ENCODE results near the gene FOXN1.
"Not testable (repeated sequence)": the region's sequence is repeated elsewhere in the genome, so short reads cannot be mapped to it uniquely, and the experiment has no call there.

FOXN1 gene

DNA sequence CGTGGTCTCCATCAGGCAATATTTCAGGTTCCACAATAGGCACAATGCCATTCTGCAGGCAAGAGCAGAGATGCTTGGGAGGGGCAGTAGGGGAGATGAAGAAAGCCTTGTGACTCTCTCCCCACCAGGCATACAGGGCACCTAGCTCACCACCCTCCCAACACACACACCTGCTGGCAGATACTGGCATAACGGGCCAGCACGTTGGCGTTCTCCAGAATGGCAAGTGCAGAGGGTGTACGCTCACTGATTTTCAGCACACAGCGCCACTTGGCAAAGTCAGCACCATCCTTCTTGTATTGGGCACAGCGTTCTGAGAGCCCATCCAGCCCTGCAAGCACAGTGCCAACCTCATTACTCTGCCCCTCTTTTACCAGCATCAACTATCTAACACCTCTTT, 68.4 kb downstream of the FOXN1 start:
- no peak for DNase-seq (ENCODE audit: low spot score)

DNA sequence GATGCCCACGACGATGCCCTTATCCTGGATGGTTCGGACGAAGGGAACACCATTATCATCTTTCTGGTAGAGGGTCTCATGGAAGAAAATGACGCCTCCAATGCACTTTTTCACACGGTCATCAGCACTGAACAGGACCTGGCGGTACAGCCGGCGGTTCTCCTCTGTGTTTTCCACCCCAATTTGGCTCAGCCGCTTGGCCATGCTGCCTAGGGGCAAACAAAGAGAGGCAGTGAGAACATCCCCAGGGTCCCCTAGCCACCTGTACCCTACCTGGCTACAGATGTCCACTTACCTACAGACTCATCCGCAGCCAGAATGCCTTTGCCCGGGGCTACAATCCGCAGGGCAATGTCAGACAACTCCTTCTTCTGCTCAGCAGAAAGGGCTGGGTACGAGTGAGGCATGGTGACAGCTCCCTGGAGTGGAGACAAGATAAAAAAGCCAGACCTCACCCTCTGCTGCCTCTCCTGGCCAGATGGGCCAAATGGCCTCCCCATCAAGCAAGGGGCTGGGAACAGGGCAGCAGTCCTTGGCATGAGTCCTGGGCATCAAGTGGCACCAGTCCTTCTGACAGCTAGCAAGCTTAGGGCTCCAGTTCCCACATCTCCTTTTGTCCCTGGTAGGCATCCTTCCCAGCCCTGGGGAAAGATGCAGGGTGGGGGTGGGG, 69.1 kb downstream of the FOXN1 start:
- DNase-seq (ENCODE audit: low spot score) = no peak

DNA sequence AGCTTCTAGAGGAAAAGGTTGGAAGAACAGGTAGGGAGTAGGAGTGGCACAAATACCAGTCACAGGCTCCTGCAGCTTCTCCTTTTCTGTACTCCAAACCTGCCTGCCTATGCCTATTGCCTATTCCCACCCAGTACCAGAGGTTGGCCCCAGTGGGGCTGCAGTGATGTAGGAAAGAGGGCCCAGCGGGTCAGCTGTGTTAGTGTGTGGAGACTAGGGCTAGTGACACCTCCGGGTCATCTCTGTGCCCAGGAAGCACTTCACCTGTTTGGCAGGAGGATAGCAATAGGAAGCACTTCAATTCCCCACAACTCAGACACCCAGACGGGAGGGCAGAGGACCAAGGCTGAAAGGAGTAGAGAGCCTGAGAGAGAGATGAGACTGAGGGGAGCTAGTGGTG, 69.9 kb downstream of the FOXN1 start:
- not testable (repeated sequence) for DNase-seq (ENCODE audit: low spot score)

DNA sequence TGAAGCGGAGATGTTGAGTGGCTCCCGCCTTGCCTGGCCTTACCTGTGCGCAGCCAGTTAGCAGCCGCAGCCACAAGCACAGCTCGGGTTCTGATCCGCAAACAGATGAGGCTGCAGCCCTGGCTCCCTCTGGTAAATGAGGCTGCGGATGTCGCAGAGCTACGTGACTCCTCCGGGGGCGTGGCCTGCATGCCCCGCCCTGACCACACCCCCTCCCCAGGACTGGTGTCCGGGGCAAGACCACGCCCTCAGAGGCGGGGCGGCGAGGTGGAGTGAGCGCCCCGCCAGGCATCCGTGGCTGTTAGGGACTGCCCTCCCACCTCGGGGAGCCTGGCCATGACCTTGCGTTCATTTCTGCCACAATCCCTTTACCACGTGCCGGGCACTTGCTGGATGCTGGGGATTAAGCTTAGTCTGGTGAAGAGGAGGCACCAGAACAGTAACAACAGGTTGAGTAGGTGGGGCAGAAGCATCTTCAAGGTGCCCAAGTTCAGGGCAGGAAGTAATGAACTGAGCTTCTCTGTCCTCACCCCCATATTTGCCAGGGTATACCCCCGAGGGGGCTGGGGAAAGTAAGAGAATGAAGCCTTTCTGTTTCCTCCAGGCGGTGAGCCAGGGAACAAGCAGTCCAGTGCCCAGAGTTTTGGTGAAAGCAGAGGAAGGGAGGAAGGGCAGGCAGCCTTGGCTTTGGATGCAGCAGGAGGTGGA, 70.8 kb downstream of the FOXN1 start, which contains the start of gene ALDOC:
Gene ALDOC, minus strand, starts transcription at position 138 of the 708 bp plus-strand sequence. CDS start 1,363 bp downstream, outside the sequence.
- DNase-seq (ENCODE audit: low spot score) = peak; percentile 98

DNA sequence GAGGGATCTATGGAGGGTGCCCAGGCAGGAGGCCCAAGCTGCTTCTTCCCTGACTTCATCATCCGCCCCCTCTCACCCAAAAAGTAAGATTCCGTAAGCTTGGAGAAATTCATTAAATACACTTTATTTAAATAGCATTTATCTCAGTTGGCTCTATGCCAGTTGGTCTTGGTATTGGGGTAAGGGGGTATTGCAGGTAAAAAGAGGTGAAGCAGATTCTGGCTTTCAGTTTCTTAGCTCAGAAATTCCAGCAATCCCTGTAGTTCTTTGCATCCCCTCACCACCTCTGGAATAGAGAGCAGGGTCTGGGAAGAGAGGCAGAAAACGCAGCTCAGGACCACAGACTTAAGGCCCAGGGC, 71.3 kb downstream of the FOXN1 start:
- DNase-seq (ENCODE audit: low spot score) = no peak

DNA sequence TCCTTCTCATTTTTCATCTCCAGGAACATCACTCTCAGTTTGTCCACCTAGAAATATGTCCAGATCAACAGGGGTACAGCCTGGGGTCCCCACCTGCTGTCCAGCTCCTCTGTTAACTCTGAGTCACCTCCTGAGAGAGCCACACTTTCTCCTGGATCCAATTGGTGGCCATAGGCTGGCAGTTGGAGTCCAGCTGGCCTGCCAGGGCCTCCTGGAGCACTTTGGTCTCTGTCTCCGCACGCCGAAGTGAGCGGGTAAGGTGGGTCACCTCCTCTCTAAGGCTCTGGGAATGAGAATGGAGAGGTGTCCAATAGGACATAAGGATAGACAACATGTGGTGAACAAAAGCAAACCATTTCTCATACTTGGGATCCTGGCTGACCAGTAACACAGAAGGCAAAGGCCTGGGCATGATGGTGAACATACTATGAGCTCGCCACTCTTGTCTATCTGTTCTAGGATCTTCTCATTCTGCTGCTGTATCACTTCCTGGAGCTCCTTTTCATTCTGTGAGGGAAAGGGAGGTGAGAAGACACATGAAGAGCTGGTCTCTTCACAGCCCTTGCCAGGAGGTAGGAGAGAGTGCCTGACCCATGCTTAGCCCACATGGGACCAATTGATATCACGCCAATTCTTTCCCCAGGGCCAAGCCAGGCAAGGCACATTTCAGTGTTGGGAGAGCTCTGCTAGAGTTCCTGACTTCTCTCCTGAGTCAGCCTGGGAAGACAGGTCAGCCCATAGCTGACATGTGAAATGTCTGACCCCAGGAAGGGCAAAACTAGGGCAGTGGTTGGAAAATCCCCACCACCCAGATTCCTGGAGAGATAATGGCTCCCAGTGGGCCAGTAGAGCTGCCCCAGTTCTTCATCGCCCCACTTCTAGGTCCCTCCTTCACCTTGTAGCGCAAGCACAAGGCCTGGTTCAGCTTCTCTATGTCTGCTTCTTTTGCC, 72.4 kb downstream of the FOXN1 start:
- DNase-seq (ENCODE audit: low spot score) = no peak

DNA sequence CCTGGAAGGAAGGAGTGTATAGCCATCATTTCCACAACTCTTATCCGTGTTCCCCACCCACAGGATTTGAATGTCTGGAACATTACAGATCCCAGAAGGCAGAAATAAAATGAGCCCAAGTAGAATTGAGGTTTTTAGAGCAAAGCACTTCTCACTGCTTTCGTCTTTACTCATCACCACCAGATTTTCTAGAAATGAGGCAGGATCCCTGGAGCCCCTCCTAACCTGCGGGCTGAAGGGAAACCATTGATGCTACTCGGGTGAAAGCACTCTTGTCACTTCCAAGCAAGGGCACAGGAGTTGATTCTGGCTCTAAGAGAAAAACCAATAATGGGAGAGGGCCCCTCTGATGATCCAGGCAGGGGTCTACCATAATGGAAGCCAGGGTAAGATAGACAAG, 73.4 kb downstream of the FOXN1 start:
- no peak for DNase-seq (ENCODE audit: low spot score)

DNA sequence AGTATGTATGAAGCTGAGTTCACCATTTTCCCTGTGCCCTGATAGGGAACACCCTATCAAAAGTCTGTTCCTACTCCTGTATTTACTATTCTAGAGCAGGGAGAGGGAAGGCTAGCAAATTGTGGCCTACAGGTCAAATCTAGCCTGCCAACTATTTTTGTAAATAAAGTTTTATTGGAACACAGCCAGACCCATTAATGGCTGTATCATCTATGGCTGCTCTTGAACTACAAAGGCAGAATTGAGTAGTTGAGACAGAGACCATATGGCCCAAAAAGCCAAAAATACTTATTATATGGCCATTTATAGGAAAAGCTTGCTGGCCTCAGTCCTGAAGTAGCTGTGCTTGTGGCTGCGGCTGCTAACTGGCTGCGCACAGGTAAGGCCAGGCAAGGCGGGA, 74.8 kb downstream of the FOXN1 start:
- DNase-seq (ENCODE audit: low spot score) = no peak

DNA sequence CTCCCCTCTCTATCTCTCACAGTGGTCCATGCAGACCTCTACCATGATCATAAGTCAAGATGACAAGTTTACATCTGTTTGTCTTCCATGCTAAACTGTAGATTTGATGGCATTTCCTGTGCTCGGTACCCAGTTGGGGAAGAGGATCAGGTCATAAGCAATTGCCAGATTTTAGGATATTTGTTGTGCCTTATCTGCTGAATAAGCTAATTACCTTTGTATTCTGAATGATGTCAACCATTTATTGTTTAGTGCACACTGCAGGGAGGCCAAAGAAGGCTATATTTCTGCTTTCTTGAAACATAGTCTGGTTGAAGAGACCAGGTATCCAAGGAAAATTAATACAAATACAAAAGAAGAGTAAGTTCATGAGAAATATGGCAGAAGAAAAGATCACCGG, 76.4 kb downstream of the FOXN1 start:
- DNase-seq (ENCODE audit: low spot score) = no peak

DNA sequence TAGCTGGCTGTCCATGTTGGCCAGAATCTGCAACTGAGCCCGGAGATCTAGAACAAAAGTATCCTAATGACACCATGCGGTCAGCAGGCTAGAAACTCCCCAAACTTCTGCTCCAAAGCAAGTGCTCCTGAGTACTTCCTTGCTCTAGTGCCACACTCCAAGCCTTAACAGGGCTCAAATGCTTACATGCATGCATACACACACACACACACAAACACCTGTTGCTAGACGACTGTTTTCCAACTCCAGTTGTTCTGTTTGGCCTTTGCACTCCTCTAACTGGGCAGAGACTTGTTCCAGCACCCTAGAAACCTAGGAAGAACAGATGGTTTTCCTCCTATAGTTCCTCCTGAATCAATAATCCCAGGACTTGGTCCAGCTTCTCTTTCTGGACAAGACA, 78.3 kb downstream of the FOXN1 start:
- no peak for DNase-seq (ENCODE audit: low spot score)

DNA sequence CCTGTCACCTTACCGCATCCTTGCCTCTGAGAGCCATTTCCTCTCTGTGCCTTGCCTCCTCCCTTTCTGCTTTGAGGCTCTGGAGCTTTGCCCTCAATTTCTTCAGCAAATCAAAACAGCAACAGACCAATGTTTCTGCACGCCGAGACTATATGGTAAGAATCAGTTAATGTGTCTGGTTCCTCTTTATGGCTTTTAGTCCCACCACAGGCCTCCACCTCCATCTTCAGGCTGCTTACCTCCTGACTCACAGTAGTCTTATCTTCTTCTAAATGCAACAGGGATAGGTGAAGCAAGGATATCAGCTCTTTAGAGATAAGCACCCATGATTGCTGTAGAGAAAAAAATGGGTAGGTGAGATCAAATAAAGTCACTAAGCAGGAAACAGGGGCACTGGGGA, 79.7 kb downstream of the FOXN1 start:
- DNase-seq (ENCODE audit: low spot score) = no peak

Measured in CD4-positive, alpha-beta T cell treated with Interleukin-6 at 100 ng/mL for 8 hours (primary cell).